Kidney (tissue), 14 donors: Measurements from ENCODE around the gene GAB2. TPM values are rescaled to one million over a fixed set of nuclear protein-coding genes. Genes with fewer than 3 reads are reported as not detected.

Experiments used
- DNase-seq, 5 donors: peaks; one replicate each; pipeline ENCODE4 v3.0.0-alpha.2; 2013 to 2020
- FAIRE-seq: peaks from 2 replicates; lab custom pipeline; 2012; peaks lifted over from hg19 to GRCh38; lab: Jason Lieb, UNC
- H3K27ac ChIP-seq, 2 donors: one replicate each; pipeline ENCODE4 v1.7.0; 2013; ENCODE audit warnings: low read depth in 2 of 2, low read length in 2 of 2, inconsistent platforms in 1 of 2
- H3K27me3 ChIP-seq: one replicate; pipeline ENCODE4 v1.7.1; 2013; ENCODE audit warnings: low read length, inconsistent platforms; ENCODE audit not compliant: control insufficient read depth, insufficient read depth
- H3K36me3 ChIP-seq, 3 donors: one replicate each; pipeline versions ENCODE4 v1.7.0 to v1.7.1; 2013; ENCODE audit warnings: low read length in 3 of 3, control low read depth in 1 of 3, inconsistent platforms in 1 of 3; ENCODE audit not compliant: insufficient read depth in 3 of 3, control insufficient read depth in 2 of 3
- H3K4me1 ChIP-seq, 3 donors: one replicate each; pipeline versions ENCODE4 v1.7.0 to v1.7.1; 2013; ENCODE audit warnings: low read length in 3 of 3, inconsistent platforms in 1 of 3, low read depth in 1 of 3; ENCODE audit not compliant: control insufficient read depth in 2 of 3, insufficient read depth in 2 of 3
- H3K4me3 ChIP-seq, 3 donors: one replicate each; pipeline versions ENCODE4 v1.7.0 to v1.8.1; 2013; ENCODE audit warnings: low read length in 3 of 3, control low read depth in 1 of 3, inconsistent platforms in 1 of 3
- H3K9ac ChIP-seq, 3 donors: one replicate each; pipeline versions ENCODE4 v1.7.0 to v1.7.1; 2013; ENCODE audit warnings: low read length in 3 of 3, control low read depth in 1 of 3, inconsistent platforms in 1 of 3
- H3K9me3 ChIP-seq, 3 donors: one replicate each; pipeline versions ENCODE4 v1.7.0 to v1.7.1; 2013; ENCODE audit warnings: low read length in 3 of 3, control low read depth in 1 of 3, inconsistent platforms in 1 of 3; ENCODE audit not compliant: control insufficient read depth in 2 of 3, insufficient read depth in 1 of 3
- intact Hi-C: fragments of 100-400 bp; cut with DNase I; formaldehyde crosslinking; loops from one replicate; pipeline ENCODE4 v1.11.1; 2022
- polyA plus RNA-seq: library from polyadenylated mRNA; stranded (reverse); fragments of 350-450 nt; fragmentation: Illumina TruSeq; extraction: RNeasy Lipid Tissue Mini Kit (QIAGEN cat#74804); gene quantifications from one replicate; pipeline ENCODE4 v1.2.3, GENCODE V29; 2014; ENCODE audit warnings: low read depth, low replicate concordance; ENCODE audit not compliant: insufficient read depth
- total RNA-seq: library from RNA; stranded (reverse); fragmentation: NEBNext Ultra II Directional; extraction: Animal tissue kit (Norgen Biotek cat#: 25700); gene quantifications from one replicate; pipeline ENCODE4 v1.2.1, GENCODE V29; 2021
- TF ChIP-seq, protein P1 (sequence below): IDR thresholded peaks from 3 replicates; pipeline ENCODE4 v1.5.1; 2012; ENCODE audit warnings: mild to moderate bottlenecking, moderate library complexity, borderline replicate concordance; ENCODE audit not compliant: insufficient read depth; ENCODE audit errors: extremely low read depth
- donor health status: control.
- donor health status: control.
- donor health status: control.
- donor health status: control.
- donor health status: control.
- donor health status: DM: yes; HTN: yes; CAD: no.
- donor health status: Normal renal cell carcinoma (clear cell type).

GAB2 gene
- total and polyA plus RNA-seq, 2 donors from 2014 or later = 3.3 to 23.6 TPM

DNA sequence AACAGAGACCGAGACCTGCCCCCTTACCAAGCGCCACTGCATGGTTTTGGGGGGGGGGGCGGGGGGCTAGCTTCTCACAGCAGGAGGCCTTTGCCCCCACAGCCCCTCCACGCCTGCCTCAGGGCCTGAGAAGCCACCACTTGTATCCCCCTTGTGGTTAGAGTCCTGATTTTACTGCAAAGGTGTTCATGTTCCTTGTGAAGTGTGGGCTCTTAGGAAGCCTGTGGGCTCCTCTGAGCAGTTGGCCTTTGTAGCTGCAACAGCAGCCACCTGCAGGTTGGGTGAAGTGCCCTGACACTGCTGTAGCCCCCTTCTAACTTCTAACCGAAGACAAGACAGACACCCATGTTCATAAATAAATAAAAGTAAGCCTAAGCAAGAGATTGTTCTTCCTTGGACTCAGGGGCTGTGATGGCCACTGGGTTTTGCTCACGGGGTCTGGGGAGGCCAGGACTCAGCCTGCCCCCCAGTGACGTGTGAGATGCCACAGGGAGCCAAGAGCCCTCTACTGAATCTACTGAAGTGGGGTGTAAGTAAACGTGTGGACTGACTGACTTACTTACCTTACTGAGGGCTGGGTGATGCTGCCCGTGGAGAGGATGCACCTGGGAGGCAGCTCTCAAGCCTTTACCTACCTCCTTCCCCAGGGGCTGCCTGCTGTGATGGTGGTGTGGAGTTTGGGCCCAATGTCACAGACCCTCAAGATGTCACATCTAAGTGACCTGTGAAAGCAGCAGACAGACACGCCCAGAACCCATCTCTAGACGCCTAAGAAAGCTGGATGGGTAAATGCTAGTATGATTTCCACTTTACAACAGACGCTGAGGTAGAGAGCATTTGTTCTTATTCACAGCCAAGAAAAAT, 203.1 kb downstream of the GAB2 start:
- Histone ChIP-seq H3K36me3 (peaks cover 0 to 11% (median 9%) of the 10 kb centered on the region in 3 donors), H3K9me3 (no peaks in the 10 kb centered on the region), H3K9ac (no peak overlapping the region), H3K27me3 (no peaks in the 10 kb centered on the region), H3K27ac (no peak overlapping the region), H3K4me1 (no peaks in the 10 kb centered on the region), H3K4me3 (no peak overlapping the region)
- TF ChIP-seq, protein P1, sequence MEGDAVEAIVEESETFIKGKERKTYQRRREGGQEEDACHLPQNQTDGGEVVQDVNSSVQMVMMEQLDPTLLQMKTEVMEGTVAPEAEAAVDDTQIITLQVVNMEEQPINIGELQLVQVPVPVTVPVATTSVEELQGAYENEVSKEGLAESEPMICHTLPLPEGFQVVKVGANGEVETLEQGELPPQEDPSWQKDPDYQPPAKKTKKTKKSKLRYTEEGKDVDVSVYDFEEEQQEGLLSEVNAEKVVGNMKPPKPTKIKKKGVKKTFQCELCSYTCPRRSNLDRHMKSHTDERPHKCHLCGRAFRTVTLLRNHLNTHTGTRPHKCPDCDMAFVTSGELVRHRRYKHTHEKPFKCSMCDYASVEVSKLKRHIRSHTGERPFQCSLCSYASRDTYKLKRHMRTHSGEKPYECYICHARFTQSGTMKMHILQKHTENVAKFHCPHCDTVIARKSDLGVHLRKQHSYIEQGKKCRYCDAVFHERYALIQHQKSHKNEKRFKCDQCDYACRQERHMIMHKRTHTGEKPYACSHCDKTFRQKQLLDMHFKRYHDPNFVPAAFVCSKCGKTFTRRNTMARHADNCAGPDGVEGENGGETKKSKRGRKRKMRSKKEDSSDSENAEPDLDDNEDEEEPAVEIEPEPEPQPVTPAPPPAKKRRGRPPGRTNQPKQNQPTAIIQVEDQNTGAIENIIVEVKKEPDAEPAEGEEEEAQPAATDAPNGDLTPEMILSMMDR = no peak
- no peak for FAIRE-seq
- intact Hi-C loops = no loop called here
- no peak for DNase-seq

DNA sequence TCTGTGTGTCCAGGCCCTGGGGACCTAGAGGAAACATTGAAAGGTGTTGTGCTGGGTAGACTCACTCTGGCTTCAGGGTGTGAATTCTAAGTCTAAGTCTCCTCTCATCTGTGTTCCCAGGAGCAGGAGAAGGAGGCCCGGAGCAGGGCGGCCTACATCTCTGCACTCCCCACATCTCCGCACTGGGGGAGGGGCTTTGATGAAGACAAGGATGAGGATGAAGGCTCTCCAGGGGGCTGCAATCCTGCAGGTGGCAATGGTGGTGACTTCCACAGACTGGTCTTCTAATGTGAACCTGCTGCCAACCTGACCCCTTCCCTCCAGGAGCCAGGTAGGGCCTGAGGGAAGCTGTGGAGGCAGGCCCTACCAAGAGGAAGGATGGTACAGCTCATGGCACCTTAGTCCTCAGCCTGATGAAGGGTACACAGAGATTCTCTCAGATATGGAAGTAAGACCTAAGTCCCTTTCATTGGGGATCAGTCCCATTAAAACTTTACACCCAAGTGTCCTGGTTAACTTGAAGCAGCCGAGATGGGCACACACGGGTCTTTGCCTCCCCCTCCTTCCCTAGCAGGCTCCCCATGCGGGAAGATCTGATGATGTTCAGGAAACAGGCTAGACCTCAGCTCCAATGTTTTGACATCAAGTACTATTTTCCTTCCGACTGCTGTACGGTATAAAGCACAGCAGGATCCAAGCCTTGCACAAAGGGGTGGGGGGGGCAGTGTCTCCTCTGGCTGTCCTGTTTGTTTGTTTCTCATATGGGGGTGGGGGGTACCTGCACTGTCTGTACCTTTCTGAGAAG, 203.9 kb downstream of the GAB2 start:
- no peak for FAIRE-seq
- peaks cover 0 to 13% (median 9%) of the 10 kb centered on the region in 3 donors for H3K36me3 ChIP-seq
- intact Hi-C loops = no loop called here

DNA sequence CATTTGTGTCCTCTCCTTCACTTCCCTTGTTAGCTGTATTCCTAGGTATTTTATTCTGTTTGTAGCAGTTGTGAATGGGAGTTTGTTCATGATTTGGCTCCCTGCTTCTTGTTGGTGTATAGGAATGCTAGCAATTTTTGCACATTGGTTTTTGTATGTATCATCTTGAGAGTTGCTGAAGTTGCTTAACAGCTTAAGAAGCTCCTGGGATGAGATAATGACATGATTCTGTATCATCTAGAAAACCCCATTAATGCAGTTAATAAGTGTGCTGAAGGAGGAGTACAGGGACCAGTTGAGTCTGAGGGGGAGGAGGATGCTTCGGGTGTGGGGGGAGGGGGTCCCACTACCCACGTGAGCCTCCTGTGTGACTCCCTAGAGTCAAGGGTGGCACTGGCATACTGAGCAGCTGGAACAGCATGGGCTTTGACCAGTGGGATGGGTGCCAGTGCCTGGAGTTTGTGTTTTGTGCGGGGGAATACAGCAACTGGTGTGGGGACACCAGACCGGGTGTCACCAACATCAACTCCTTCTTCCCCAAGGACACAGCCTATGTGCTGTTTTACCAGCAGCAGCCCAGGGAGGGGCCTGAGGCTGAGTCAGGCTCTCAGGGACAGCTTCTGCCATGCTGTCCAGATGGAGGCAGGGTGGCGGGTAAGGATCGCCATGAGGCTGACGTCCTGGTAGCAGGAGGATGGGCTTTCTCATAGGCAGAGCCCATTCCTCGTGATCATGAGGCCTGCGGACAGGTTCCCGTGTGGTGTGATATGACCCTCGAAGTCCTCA, 204.8 kb downstream of the GAB2 start:
- TF ChIP-seq, protein P1 = no peak
- no peak overlapping the region for H3K9ac ChIP-seq
- DNase-seq (no peak), FAIRE-seq (no peak)
- no peaks in the 10 kb centered on the region for H3K4me1 ChIP-seq
- intact Hi-C loops = no loop called here
- H3K9me3 ChIP-seq = no peaks in the 10 kb centered on the region
- no peak overlapping the region for H3K4me3 ChIP-seq
- H3K36me3 ChIP-seq = peaks cover 0 to 16% (median 14%) of the 10 kb centered on the region in 3 donors
- no peak overlapping the region for H3K27ac ChIP-seq
- H3K27me3 ChIP-seq = no peaks in the 10 kb centered on the region

More for the DNA sequence above, 203.9 kb downstream of the GAB2 start:
- Histone ChIP-seq H3K27me3 (no peaks in the 10 kb centered on the region), H3K4me1 (no peaks in the 10 kb centered on the region), H3K9me3 (no peaks in the 10 kb centered on the region), H3K27ac (no peak overlapping the region), H3K4me3 (no peak overlapping the region), H3K9ac (no peak overlapping the region)
- no peak for DNase-seq
- TF ChIP-seq, protein P1 = no peak
